ENCODE measurements around the gene UBR7. TPM values are rescaled to one million over a fixed set of nuclear protein-coding genes. Genes with fewer than 3 reads are reported as not detected.
A peak's percentile ranks its signal among the peaks of the same experiment; 100 is the strongest.

UBR7 gene
- total RNA-seq, 1 experiment from 2014 or later: 28.9 TPM

DNA sequence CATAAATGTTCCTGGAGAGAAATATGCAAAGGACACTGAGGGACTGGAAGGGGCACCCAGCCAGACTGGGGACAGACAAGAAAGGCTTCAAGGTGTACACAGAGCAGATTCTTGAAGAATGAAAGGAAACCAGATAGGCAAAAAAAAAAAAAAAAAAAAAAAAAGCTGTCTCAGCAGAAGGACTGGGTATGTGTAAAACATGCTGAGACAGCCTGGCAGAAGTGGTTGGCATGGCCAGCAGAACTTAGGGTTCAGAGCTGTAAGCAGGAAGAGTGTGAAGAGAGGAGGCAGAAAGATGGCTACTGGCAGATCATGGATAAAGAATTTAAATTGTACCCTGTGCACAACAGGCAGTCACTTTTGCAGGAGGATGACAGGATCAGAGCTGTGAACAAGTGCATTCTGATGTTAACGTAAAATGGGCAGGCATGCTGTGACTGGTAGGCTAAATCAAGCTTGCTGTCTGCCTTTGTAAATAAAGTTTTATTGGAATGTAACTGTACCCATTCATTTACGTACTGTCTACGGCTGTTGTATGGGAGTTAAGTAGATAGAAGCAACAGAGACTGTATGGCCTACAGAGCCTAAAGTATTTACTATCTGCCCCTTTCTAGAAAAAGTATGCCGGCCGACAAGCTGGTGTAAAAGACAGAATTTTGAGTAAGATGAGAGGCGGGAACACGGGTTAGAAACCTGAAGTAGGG, 42.2 kb downstream of the UBR7 start:
- ATAC-seq (no peak), DNase-seq (ENCODE audit: low spot score) (no peak)
- Mint-ChIP-seq H3K27ac (peak overlapping the region; percentile 1; the same call in 1 of the 2 replicates), H3K9me3 (no peaks in the 10 kb centered on the region), H3K4me1 (peaks cover 2% of the 10 kb centered on the region), H3K4me3 (no peak overlapping the region), H3K36me3 (peaks cover 29% of the 10 kb centered on the region), H3K27me3 (ENCODE audit: low read depth) (no peaks in the 10 kb centered on the region)
- no peak for TF ChIP-seq GTF2I (CRISPR knock-in tag; conservative IDR thresholded peaks at IDR 0.05)
- TF ChIP-seq RELA (CRISPR knock-in tag; IDR thresholded peaks at IDR 0.05; ENCODE audit: borderline replicate concordance): no peak
- no peak for TF ChIP-seq MLX (CRISPR knock-in tag; IDR thresholded peaks at IDR 0.05)
- no peak for TF ChIP-seq EMX1 (CRISPR knock-in tag; IDR thresholded peaks at IDR 0.05)
- TF ChIP-seq MXD4 (CRISPR knock-in tag; IDR thresholded peaks at IDR 0.05; ENCODE audit: borderline replicate concordance): no peak
- TF ChIP-seq, protein P1, sequence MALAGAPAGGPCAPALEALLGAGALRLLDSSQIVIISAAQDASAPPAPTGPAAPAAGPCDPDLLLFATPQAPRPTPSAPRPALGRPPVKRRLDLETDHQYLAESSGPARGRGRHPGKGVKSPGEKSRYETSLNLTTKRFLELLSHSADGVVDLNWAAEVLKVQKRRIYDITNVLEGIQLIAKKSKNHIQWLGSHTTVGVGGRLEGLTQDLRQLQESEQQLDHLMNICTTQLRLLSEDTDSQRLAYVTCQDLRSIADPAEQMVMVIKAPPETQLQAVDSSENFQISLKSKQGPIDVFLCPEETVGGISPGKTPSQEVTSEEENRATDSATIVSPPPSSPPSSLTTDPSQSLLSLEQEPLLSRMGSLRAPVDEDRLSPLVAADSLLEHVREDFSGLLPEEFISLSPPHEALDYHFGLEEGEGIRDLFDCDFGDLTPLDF (CRISPR knock-in tag; IDR thresholded peaks at IDR 0.05): no peak
- TF ChIP-seq STAT6 (CRISPR knock-in tag; conservative IDR thresholded peaks at IDR 0.05; ENCODE audit: low read depth): no peak
- TF ChIP-seq, protein P2, sequence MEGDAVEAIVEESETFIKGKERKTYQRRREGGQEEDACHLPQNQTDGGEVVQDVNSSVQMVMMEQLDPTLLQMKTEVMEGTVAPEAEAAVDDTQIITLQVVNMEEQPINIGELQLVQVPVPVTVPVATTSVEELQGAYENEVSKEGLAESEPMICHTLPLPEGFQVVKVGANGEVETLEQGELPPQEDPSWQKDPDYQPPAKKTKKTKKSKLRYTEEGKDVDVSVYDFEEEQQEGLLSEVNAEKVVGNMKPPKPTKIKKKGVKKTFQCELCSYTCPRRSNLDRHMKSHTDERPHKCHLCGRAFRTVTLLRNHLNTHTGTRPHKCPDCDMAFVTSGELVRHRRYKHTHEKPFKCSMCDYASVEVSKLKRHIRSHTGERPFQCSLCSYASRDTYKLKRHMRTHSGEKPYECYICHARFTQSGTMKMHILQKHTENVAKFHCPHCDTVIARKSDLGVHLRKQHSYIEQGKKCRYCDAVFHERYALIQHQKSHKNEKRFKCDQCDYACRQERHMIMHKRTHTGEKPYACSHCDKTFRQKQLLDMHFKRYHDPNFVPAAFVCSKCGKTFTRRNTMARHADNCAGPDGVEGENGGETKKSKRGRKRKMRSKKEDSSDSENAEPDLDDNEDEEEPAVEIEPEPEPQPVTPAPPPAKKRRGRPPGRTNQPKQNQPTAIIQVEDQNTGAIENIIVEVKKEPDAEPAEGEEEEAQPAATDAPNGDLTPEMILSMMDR (IDR thresholded peaks at IDR 0.05): no peak
- no peak for TF ChIP-seq TEAD4 (CRISPR knock-in tag; IDR thresholded peaks at IDR 0.05)
- no peak for TF ChIP-seq TEAD1 (CRISPR knock-in tag; IDR thresholded peaks at IDR 0.05)
- TF ChIP-seq, protein P3, sequence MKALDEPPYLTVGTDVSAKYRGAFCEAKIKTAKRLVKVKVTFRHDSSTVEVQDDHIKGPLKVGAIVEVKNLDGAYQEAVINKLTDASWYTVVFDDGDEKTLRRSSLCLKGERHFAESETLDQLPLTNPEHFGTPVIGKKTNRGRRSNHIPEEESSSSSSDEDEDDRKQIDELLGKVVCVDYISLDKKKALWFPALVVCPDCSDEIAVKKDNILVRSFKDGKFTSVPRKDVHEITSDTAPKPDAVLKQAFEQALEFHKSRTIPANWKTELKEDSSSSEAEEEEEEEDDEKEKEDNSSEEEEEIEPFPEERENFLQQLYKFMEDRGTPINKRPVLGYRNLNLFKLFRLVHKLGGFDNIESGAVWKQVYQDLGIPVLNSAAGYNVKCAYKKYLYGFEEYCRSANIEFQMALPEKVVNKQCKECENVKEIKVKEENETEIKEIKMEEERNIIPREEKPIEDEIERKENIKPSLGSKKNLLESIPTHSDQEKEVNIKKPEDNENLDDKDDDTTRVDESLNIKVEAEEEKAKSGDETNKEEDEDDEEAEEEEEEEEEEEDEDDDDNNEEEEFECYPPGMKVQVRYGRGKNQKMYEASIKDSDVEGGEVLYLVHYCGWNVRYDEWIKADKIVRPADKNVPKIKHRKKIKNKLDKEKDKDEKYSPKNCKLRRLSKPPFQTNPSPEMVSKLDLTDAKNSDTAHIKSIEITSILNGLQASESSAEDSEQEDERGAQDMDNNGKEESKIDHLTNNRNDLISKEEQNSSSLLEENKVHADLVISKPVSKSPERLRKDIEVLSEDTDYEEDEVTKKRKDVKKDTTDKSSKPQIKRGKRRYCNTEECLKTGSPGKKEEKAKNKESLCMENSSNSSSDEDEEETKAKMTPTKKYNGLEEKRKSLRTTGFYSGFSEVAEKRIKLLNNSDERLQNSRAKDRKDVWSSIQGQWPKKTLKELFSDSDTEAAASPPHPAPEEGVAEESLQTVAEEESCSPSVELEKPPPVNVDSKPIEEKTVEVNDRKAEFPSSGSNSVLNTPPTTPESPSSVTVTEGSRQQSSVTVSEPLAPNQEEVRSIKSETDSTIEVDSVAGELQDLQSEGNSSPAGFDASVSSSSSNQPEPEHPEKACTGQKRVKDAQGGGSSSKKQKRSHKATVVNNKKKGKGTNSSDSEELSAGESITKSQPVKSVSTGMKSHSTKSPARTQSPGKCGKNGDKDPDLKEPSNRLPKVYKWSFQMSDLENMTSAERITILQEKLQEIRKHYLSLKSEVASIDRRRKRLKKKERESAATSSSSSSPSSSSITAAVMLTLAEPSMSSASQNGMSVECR (CRISPR knock-in tag; IDR thresholded peaks at IDR 0.05; ENCODE audit: borderline replicate concordance): no peak
- TF ChIP-seq NR1H2 (CRISPR knock-in tag; IDR thresholded peaks at IDR 0.05): no peak
- no peak for TF ChIP-seq NFATC4 (CRISPR knock-in tag; IDR thresholded peaks at IDR 0.05)
- TF ChIP-seq FOXK1 (CRISPR knock-in tag; IDR thresholded peaks at IDR 0.05): no peak
- no peak for TF ChIP-seq ZNF423 (CRISPR knock-in tag; IDR thresholded peaks at IDR 0.05)
- no peak for TF ChIP-seq SP1 (CRISPR knock-in tag; conservative IDR thresholded peaks at IDR 0.05)
- no peak for TF ChIP-seq FOXP4 (CRISPR knock-in tag; IDR thresholded peaks at IDR 0.05)
- POLR2A ChIA-PET: no interaction called here
- CTCF ChIA-PET: no interaction called here
